ENCODE measurements around the gene MED13L.

DNA sequence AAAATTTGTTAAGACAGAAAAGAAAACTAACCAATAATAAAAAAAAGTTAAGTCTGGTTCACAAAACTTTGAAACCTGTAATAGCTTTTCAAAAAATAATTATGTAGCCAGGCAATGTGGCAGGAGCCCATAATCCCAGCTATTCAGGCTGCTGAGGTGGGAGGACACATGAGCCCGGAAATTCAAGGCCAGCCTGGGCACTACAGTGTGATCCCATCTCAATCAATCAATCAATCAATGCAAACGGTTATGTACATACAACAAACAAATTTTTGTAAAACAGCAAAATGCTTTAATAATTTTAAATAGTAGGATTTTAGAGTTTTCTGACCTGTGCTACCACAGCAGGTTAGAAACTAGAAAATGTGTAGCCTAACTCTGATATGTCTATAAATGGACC is 152.4 kb downstream of the MED13L start:
- TF ChIP-seq, protein P1, sequence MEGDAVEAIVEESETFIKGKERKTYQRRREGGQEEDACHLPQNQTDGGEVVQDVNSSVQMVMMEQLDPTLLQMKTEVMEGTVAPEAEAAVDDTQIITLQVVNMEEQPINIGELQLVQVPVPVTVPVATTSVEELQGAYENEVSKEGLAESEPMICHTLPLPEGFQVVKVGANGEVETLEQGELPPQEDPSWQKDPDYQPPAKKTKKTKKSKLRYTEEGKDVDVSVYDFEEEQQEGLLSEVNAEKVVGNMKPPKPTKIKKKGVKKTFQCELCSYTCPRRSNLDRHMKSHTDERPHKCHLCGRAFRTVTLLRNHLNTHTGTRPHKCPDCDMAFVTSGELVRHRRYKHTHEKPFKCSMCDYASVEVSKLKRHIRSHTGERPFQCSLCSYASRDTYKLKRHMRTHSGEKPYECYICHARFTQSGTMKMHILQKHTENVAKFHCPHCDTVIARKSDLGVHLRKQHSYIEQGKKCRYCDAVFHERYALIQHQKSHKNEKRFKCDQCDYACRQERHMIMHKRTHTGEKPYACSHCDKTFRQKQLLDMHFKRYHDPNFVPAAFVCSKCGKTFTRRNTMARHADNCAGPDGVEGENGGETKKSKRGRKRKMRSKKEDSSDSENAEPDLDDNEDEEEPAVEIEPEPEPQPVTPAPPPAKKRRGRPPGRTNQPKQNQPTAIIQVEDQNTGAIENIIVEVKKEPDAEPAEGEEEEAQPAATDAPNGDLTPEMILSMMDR (IDR thresholded peaks at IDR 0.05), result no peak
- no peak for TF ChIP-seq EZH2 (IDR thresholded peaks at IDR 0.05; ENCODE audit: borderline replicate concordance, insufficient read depth, low read depth, low read length, poor library complexity, severe bottlenecking)

All from B cell (primary cell).